GM12878 (cell line): ENCODE measurements around the gene MEIS2. TPM values are rescaled to one million over a fixed set of nuclear protein-coding genes. Genes with fewer than 3 reads are reported as not detected.

Experiments used
- ATAC-seq: fragments of 200-7000 bp; cut with Tn5 transposase; 3 replicates; pipeline ENCODE4 v1.9.1; 2020; ENCODE audit warnings: mild to moderate bottlenecking, moderate library complexity
- BruUV-seq: library from RNA; stranded (reverse); fragments of 400-500 nt; replicated peaks from 2 replicates; lab custom pipeline; 2021; lab: Mats Ljungman, UMichigan
- CTCF ChIA-PET: fragments of 300-600 bp; sonication (Branson Sonifier 250); formaldehyde crosslinking; extraction: SDS; loops from one replicate; lab custom pipeline; 2021; ENCODE audit warnings: inconsistent platforms; lab: Yijun Ruan, JAX
- POLR2A ChIA-PET: fragments of 350-600 bp; formaldehyde crosslinking; extraction: SDS; loops from one replicate; lab custom pipeline; 2021; ENCODE audit warnings: inconsistent platforms; lab: Charles Lee
- RAD21 ChIA-PET: fragments of 300-600 bp; sonication (Branson Sonifier 250); formaldehyde crosslinking; loops from one replicate; lab custom pipeline; 2023; ENCODE audit warnings: antibody characterized with exemption; ENCODE audit not compliant: unreplicated experiment; lab: Charles Lee
- SMC1A ChIA-PET: fragments of 300-600 bp; sonication (Branson Sonifier 250); formaldehyde crosslinking; loops from one replicate; lab custom pipeline; 2023; ENCODE audit not compliant: unreplicated experiment, uncharacterized antibody; lab: Charles Lee
- DNase-seq: peaks from one replicate; pipeline ENCODE4 v3.0.0-alpha.2; 2011; ENCODE audit warnings: low read depth, low spot score
- FAIRE-seq: peaks from 3 replicates; lab custom pipeline; 2011; peaks lifted over from hg19 to GRCh38; lab: Jason Lieb, UNC
- H2AFZ ChIP-seq: 2 replicates; pipeline ENCODE4 v1.6.0; 2011; ENCODE audit warnings: low read depth, low read length, control low read depth; ENCODE audit not compliant: control insufficient read depth
- H3K27ac ChIP-seq: 2 replicates; pipeline ENCODE4 v1.5.1; 2011; ENCODE audit warnings: control low read depth; ENCODE audit not compliant: control insufficient read depth, insufficient read depth
- H3K27me3 ChIP-seq, 2 experiments: replicated peaks in 1 of 2; 2 replicates each; pipeline versions ENCODE4 v1.6.0 to v1.6.1; 2011; ENCODE audit warnings: low read length in 1 of 2; ENCODE audit not compliant: control insufficient read depth in 2 of 2, insufficient read depth in 2 of 2
- H3K36me3 ChIP-seq, 2 experiments: 2 replicates each; pipeline ENCODE4 v1.5.1; 2011; ENCODE audit warnings: low read length in 1 of 2; ENCODE audit not compliant: control insufficient read depth in 2 of 2, insufficient read depth in 2 of 2
- H3K4me1 ChIP-seq: 2 replicates; pipeline ENCODE4 v1.6.1; 2011; ENCODE audit warnings: mild to moderate bottlenecking, low read length, moderate library complexity, mixed read lengths; ENCODE audit not compliant: control insufficient read depth, insufficient read depth
- H3K4me2 ChIP-seq: 2 replicates; pipeline ENCODE4 v1.6.0; 2011; ENCODE audit warnings: control low read depth; ENCODE audit not compliant: control insufficient read depth, insufficient read depth
- H3K4me3 ChIP-seq: fragments of 200-600 bp; sonication (generic); 2 replicates; pipeline ENCODE4 v1.5.1; 2016
- H3K79me2 ChIP-seq: 2 replicates; pipeline ENCODE4 v1.6.0; 2011; ENCODE audit warnings: low read length; ENCODE audit not compliant: control insufficient read depth, insufficient read depth
- H3K9ac ChIP-seq: 2 replicates; pipeline ENCODE4 v1.8.0; 2011; ENCODE audit warnings: low read length, control low read depth, mixed read lengths; ENCODE audit not compliant: control insufficient read depth, insufficient read depth
- H3K9me3 ChIP-seq: replicated peaks from 3 replicates; pipeline ENCODE4 v1.5.1; 2011; ENCODE audit warnings: mild to moderate bottlenecking, low read length; ENCODE audit not compliant: control insufficient read depth, insufficient read depth
- H4K20me1 ChIP-seq: 2 replicates; pipeline ENCODE4 v1.6.0; 2011; ENCODE audit not compliant: control insufficient read depth, insufficient read depth
- EGR1 ChIP-seq, 2 experiments: IDR thresholded peaks; 1 replicate in 1 of 2; 2 replicates in 1 of 2; pipeline ENCODE4 v1.6.1; 2011 to 2012; ENCODE audit warnings: low read depth in 2 of 2, low read length in 2 of 2, borderline replicate concordance in 1 of 2, mild to moderate bottlenecking in 1 of 2, moderate library complexity in 1 of 2
- JUNB ChIP-seq: IDR thresholded peaks from 2 replicates; pipeline ENCODE4 v1.6.1; 2016; ENCODE audit warnings: antibody characterized with exemption, mild to moderate bottlenecking
- NFYB ChIP-seq: IDR thresholded peaks from 2 replicates; pipeline ENCODE4 v1.6.1; 2011; ENCODE audit warnings: low read depth, mild to moderate bottlenecking, low read length, improper control_type of control experiment, moderate library complexity; ENCODE audit not compliant: insufficient read depth
- RUNX3 ChIP-seq: IDR thresholded peaks from 2 replicates; pipeline ENCODE4 v1.6.1; 2012; ENCODE audit warnings: low read length, inconsistent platforms
- SMAD1 ChIP-seq: fragments of 450-650 bp; IDR thresholded peaks from 2 replicates; pipeline ENCODE4 v1.6.1; 2018; ENCODE audit warnings: mild to moderate bottlenecking, low read depth; ENCODE audit not compliant: partially characterized antibody
- WGBS: methylation state at CpG from one replicate; pipeline ENCODE4 v1.1.6; 2016; ENCODE audit warnings: low lambda C conversion rate; ENCODE audit not compliant: insufficient replicate concordance, insufficient coverage; ENCODE audit errors: missing lambda C conversion rate; 5-methylcytosine and 5-hydroxymethylcytosine counted together
- in situ Hi-C: fragments of 300-500 bp; cut with MboI; formaldehyde crosslinking; loops from 9 replicates; pipeline ENCODE4 v1.14.3; 2018; ENCODE audit warnings: mixed read lengths
- intact Hi-C: fragments of 100-400 bp; cut with micrococcal nuclease; formaldehyde crosslinking; loops from one replicate; pipeline ENCODE4 v1.14.2; 2022; ENCODE audit not compliant: unreplicated experiment
- polyA plus RNA-seq, 11 experiments: library from polyadenylated mRNA; depleted of rRNA in 4 of 11; unstranded in 6 of 11; stranded (reverse) in 5 of 11; fragments of >200 nt; fragmentation: Nextera tagmentation in 4 of 11; fragmentation: Illumina TruSeq in 1 of 11; extraction: Ambion mirVana in 4 of 11; extraction: Trizol in 1 of 11; gene quantifications; 1 replicate in 1 of 11; 2 replicates in 10 of 11; pipeline versions ENCODE4 v1.2.1 to v1.2.3, GENCODE V29; 2011 to 2016; ENCODE audit warnings: inconsistent platforms in 2 of 11, missing spikeins in 2 of 11, low read depth in 1 of 11
- total RNA-seq, 4 experiments: library from RNA; depleted of rRNA in 3 of 4; stranded (reverse); fragments of >200 nt in 3 of 4; fragmentation: Illumina TruSeq in 1 of 4; extraction: Trizol in 1 of 4; gene quantifications; 2 replicates each; pipeline versions ENCODE4 v1.2.1 to v1.2.3, GENCODE V29; 2013 to 2021
- TF ChIP-seq, protein P1 (sequence below): IDR thresholded peaks from 2 replicates; pipeline ENCODE4 v1.6.1; 2011; ENCODE audit warnings: borderline replicate concordance, low read depth, mild to moderate bottlenecking, moderate library complexity, low read length; ENCODE audit not compliant: insufficient read depth, poor library complexity, severe bottlenecking

Gene MEIS2
- total and polyA plus RNA-seq, 10 of the 15 experiments (the other 5 are each of a cell fraction or from before 2014, with no cell fraction given): 9.2 to 54.0 (median 20.4) TPM

- ChIA-PET SMC1A (interaction anchor here (0.6 to 4.0 kb wide), 19 partner anchors 10 to 201 kb away, joined by 3 to 31 read pairs (median 4); no protein-coding TSS in a partner anchor), POLR2A (interaction anchor here (0.6 to 1.4 kb wide), 6 partner anchors 10 to 1162 kb away, joined by 3 to 9 read pairs (median 5); no protein-coding TSS in a partner anchor), RAD21 (interaction anchor here (0.6 to 1.5 kb wide), 6 partner anchors 12 to 1547 kb away, joined by 3 to 7 read pairs (median 4); no protein-coding TSS in a partner anchor), CTCF (interaction anchor here (1.2 to 2.4 kb wide), 5 partner anchors 9 to 211 kb away, joined by 3 to 11 read pairs (median 3); no protein-coding TSS in a partner anchor)
- no peaks in the 10 kb centered on the region for H4K20me1 ChIP-seq
- intact Hi-C loops: no loop called here
- no peaks in the 10 kb centered on the region for H3K9me3 ChIP-seq
- peaks cover 0 to 2% of the 10 kb centered on the region in 2 experiments; a peak in 1 of 4 replicates for H3K36me3 ChIP-seq
- no peak for TF ChIP-seq EGR1 (IDR thresholded peaks at IDR 0.05; ENCODE audit: borderline replicate concordance in 1 of 2, low read depth in 2 of 2, low read length in 2 of 2)
- TF ChIP-seq, protein P1, sequence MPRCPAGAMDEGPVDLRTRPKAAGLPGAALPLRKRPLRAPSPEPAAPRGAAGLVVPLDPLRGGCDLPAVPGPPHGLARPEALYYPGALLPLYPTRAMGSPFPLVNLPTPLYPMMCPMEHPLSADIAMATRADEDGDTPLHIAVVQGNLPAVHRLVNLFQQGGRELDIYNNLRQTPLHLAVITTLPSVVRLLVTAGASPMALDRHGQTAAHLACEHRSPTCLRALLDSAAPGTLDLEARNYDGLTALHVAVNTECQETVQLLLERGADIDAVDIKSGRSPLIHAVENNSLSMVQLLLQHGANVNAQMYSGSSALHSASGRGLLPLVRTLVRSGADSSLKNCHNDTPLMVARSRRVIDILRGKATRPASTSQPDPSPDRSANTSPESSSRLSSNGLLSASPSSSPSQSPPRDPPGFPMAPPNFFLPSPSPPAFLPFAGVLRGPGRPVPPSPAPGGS: peak; percentile 43
- TF ChIP-seq RUNX3: no peak
- peak; percentile 65 for TF ChIP-seq NFYB
- TF ChIP-seq SMAD1: no peak
- TF ChIP-seq JUNB: peak; percentile 30; the same call in 1 of the 2 replicates
- WGBS: 35% methylated on average over 7 of the region's 7 CpGs
- H3K4me1 ChIP-seq: peaks cover 13% of the 10 kb centered on the region
- no peak overlapping the region for H3K9ac ChIP-seq
- peaks cover 24% of the 10 kb centered on the region for H3K79me2 ChIP-seq
- no peaks in the 10 kb centered on the region; a peak in 1 of 4 replicates for H3K27me3 ChIP-seq
- H3K4me2 ChIP-seq: 0 out of 2 replicates have a peak overlapping the region, but pooled peaks have one; percentile 1
- BruUV-seq: no TSS peak
- no peak overlapping the region for H3K4me3 ChIP-seq
- DNase-seq: no peak
- no peak overlapping the region for H3K27ac ChIP-seq
- no peak for FAIRE-seq
- peak; percentile 59 for ATAC-seq
- in situ Hi-C loops: loop anchor here (10.0 kb wide), 1 partner anchor 1570 kb away; no protein-coding TSS in a partner anchor
- H2AFZ ChIP-seq: no peak overlapping the region
These were observed 5.9 kb downstream of the MEIS2 start for GRCh38 chr15:37094333-37094914.
